Activated CD4-positive, alpha-beta T cell treated with anti-CD3 and anti-CD28 coated beads, Interleukin-2, amount 50 U/mL, for 4 hours (primary cell): ENCODE results near the gene NCOA1.
A peak's percentile ranks its signal among the peaks of the same experiment; 100 is the strongest.
"Not testable (repeated sequence)": the region's sequence is repeated elsewhere in the genome, so short reads cannot be mapped to it uniquely, and the experiment has no call there.

Experiments used
- DNase-seq, 2 experiments: peaks; one replicate each; pipeline ENCODE4 v3.0.0-alpha.2; 2020

Gene NCOA1

DNA sequence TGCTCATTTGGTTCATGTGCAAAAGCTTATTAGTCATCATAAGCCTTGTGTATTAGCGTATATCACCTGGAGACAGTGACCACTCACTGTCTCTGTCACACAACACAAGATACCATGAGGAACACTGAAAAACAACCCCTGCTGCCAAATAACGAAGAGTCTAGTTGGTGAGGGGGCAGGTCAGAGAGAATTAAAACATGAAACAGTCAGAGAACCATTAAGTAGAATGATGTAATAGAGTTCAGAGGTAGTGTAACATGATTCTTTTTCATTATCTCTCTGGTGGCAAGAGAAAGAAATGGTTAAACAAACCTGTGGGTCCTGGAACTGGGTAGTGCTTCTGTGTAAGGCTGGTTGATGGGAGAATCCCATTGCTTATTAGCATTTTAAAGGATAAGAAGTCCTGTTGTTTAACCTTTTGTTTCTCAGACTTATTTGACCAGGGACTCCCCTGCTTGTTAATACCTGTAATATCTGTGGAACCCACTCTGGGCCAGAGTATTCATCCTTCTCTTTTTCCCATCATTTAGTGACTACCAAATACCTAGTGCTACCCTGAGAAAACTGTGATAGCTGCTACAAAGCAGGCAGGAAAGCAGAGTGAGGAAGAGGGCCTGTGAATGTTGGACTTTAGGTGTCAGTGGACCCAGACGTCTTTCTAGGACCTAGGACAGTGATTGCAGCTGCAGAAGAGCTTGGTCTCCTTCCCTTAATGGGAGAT lies 264.1 kb downstream of the NCOA1 start:
- no peak for DNase-seq

DNA sequence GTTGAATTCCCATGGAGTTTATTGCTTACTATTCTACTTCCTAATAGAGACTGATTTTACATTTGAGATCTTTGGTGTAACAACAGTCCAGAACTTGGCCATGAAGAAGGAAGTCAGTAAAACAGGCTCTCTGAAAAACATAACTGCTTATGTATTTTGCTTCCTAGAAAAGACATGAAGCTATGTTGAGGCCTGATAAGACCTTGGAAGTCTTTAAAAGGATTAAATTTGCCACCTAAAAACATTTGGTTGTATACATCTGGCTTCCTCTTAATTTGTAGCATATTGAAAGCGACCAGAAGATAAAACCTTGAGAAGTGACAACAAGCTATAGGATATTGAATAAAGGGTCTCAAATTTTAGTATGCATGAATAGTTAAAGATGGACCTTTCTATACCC lies 265.7 kb downstream of the NCOA1 start:
- no peak for DNase-seq

DNA sequence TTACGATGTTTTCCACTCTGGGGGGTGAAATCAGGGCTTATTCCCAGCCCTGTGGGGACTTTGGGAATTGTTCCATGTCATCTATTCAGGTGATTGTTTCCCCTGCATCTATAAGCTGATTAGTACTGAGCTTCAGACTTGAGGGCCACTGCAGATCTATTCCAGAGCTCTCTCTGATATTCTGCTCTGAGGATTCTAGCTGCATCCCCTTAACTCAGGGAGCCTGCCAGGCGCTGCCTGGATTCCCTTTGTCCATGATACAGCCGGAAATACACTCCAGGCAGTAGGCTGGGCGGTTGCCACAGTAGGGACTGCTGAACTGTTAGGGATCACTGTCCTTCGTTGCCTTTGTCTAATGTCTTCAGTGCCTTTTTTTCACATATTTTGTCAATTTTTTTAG lies 270.8 kb downstream of the NCOA1 start:
- no peak for DNase-seq

DNA sequence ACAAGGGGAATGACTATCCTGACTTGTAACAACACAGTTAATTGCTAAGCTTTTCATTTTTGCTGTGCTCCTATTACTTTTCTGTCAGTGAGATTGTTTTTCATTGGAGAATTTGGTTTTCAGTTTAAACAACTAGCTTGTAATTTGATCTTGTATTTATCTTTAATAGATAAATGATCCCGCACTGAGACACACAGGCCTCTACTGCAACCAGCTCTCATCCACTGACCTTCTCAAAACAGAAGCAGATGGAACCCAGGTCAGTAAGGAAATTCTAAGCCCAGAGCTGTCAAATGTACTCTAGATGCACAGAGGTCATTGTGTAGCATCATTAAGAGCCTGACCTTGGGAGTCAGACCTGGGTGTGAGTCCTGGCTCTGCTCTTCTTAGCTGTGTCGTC lies 271.5 kb downstream of the NCOA1 start:
- DNase-seq, result no peak

DNA sequence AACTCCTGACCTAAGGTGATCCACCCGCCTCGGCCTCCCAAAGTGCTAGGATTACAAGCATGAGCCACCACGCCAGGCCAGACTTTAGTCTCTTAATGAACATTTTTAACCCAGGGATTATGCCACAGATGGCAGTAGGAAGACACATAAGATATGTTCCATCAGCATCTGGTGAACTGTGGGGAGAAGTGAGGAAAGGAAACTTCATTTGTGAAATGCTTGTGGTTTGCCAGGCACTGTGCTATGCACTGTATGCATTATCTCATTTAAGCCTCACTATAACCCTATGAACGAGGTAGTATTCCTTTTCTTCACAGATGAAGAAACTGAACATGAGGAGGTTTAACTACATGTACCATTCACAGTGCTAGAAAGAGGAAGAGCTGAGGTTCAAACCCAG lies 272.8 kb downstream of the NCOA1 start:
- no peak for DNase-seq

DNA sequence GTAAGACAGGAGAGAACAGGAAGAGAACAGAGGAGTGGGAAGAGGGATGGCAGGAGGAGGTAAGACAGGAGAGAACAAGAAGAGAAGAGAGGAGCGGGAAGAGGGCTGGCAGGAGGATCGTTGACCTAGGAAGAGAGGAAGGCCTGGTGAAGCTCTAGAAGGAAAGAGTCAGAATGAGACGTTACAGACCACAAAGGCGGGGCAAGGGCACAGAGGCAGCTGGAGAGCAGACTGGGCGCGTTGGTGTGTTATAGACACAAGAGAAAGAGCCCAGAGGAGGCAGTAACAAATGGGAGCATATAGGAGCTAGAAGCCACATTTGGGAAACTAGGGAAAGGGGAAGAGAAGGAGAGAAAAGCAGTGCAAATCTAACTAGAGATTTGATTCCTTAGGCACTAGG lies 275.6 kb downstream of the NCOA1 start:
- DNase-seq, result no peak

DNA sequence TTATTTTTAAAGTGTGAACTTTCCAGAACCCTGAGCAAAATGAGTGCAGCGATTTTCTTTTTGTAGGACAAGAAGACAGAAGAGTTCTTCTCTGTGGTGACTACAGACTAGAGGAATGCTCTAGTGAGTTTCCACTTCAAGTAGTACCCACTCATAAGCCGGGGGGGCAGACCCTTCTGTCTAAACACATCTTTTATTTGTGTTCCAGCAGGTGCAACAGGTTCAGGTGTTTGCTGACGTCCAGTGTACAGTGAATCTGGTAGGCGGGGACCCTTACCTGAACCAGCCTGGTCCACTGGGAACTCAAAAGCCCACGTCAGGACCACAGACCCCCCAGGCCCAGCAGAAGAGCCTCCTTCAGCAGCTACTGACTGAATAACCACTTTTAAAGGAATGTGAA lies 277.0 kb downstream of the NCOA1 start:
- DNase-seq, result no peak

DNA sequence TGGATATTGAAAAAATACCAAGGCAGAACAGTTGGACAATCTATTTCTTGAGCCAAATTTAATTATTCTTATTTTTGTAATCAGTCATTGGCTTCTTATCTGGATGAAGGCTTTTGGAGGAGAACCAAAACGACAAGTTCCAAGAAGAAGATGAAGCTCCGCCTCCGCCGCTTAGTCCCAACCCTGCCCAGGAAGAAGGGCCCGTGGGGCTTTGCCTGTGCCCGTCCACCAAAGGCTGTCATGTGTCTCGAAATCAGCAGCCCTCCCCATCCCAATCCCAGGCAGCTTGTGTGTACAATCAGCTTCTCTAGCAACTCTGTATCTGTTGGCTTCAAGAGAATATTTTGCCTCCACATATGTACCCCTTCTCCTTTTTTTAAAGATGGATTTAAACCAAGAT lies 277.5 kb downstream of the NCOA1 start:
- DNase-seq, result no peak

DNA sequence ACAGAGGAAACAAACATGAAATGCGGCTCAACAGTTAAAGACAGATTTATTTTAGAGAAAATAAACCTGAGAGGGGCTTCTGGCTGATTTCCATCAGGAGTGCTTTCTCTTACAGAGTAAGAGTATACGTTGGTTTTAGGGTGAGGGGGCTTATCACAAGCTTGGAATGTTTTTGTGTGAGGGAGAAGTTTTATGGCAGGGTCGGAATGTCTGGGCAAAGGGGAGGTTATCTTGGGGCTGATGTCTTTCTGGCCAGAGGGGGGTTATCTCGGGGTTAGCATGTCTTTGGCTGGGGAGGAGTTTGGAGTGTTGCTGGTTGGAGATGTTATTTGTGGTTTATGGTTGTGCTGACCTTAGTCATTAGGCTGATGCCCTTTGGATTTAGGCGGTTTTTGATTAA lies 280.0 kb downstream of the NCOA1 start:
- no peak for DNase-seq

DNA sequence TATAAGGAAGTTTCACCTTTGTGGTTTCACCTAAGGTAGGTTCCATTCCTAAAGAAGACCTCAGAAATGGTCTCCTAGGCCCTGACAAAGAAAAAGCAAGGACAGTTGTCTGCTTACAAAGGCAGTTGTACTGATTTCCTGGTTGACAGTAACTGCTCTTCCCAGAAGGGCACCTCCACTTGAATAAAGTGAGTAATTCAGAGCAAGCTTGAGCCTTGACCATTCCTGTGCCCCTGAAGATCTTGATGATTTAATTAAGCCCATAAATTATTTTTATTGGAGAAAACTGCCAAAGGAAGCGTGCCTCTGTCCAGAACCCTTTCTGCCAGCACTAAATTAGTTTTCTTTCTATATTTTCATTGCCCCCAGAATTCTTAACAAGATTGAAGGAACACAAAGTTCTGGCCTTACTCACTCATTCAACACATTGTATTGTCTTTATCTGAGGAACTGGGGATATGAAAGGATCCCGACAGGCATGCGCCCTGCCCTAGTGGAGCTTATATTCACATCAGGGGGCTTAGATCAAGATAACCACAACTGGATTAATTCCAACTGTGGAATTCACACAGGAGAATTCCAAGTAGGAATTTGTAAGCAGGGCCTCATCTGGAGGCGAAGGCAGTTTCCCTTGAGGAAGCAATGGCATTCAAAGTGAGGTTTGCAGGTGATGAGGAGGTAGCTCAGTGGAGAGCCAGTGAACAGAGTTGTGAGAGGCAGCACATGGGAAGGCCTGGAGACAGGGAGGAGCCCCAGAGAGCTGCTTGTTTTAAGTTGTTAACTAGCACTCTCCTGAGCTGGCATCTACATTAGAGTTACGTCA lies 280.9 kb downstream of the NCOA1 start:
- no peak for DNase-seq

DNA sequence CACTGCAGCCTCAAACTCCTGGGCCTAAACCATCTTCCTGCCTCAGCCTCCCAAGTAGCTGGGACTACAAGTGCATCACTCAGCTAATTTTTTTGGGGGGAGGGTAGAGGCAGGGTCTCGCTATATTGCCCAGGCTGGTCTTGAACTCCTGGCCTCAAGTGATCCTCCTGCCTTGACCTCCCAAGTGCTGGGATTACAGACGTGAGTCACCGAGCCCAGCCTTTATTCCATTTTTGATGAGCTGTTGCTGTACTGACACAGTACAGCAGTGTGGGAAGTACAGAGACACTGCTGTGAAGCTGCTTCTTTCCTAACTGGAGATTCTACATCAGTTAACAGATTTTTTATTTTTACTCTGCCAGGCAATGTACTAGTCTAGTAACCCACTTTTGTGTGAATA lies 283.3 kb downstream of the NCOA1 start:
- DNase-seq, result no peak

DNA sequence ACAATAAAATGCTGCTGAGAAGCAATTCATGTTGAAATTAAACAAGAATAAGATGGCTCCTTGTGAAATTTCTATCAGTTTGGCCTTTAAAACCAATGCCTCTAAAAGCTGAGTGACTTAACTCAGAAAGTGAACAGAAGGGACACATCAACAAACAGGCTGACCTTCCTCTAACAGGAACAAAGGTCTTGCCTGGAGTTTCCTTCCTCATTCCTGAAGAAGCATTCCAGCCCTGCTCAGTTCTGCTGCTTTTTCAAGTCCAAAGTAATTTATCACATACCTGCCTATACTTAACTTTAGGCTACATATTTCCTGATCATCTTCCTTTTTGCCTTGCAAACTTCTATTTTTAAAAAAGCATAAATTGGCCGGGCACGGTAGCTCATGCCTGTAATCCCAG lies 288.1 kb downstream of the NCOA1 start:
- no peak for DNase-seq

DNA sequence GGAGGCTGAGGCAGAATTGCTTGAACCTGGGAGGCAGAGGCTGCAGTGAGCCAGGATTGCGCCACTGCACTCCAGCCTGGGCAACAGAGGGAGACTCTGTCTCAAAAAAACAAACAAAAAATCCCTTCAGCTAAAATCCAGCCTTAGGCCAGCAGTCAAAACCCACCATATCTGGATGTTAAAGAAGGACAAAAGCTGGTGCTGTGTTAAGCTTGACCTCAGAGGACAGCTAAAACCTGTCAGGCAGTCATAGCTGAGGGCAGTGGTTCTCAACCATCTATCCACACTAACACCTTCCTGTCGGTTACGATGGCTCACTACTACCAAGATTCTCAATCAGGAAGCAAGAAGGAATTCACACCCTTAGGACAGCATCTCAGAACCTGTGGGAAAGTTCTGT lies 292.6 kb downstream of the NCOA1 start:
- DNase-seq, result no peak

DNA sequence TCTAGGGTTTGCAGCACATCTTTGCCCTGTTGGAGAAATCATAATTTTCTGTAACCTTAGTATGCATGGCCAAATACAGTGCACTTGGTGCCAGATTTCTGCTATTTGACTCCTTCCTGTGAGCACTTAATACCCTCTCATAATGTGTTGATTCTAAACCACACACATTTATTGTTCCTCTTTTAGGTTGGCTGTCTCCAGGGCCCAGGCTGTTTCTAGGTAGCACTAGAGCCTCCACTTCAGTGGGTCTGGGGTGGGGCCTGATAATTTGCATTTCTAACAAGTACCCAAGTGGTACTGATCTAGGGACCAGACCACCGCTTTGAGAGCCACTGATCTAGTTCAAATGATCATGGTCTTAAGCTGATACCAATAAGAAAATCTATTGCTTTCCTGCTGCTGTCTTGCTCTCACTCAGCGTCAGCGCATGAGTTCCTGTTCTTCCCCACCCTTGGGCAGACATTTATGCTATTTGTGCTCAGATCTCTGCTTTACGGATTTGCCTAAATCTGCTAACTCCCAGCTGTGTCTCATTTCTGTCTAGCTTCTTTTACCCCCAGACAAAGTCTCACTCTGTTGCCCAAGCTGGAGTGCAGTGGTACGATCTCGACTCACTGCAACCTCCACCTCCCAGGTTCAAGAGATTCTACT lies 294.7 kb downstream of the NCOA1 start:
- no peak for DNase-seq

DNA sequence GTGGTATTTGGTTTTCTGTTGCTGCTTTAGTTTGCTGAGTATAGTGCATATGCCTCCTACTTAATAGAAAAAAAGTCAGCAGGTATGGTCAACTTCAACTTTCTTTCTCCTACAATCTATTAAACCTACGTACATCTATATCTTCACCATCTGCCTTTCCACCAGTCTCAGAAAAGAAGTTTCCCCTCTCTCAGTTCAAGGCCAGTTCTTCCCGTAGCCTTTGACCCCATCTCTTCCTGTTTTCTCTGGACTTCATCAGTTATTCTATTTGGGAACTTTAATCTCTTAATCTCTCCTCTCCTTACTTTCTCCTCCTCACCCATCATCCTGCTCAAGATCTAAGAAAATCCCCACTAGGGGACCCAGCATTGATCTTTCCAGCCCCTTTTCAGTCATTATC lies 296.5 kb downstream of the NCOA1 start:
- DNase-seq, result no peak

DNA sequence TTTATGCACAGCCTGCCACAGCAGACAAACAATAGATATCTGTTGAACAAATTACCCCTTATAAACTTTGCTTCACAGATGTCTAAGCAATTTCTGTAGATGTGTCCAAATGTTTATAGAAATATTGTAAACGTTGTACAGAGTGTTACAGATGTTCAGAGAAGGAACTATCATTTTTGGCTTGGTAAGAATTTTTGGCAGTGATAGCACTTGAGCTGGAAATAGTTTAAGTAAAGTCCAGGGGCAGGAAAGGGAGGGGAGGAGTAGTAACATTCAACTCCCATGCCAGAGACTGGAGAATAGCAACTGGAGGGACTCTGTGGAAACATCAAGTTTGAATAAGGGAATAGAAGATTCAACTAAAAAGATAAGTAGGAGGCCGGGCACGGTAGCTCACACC lies 297.8 kb downstream of the NCOA1 start:
- no peak for DNase-seq

DNA sequence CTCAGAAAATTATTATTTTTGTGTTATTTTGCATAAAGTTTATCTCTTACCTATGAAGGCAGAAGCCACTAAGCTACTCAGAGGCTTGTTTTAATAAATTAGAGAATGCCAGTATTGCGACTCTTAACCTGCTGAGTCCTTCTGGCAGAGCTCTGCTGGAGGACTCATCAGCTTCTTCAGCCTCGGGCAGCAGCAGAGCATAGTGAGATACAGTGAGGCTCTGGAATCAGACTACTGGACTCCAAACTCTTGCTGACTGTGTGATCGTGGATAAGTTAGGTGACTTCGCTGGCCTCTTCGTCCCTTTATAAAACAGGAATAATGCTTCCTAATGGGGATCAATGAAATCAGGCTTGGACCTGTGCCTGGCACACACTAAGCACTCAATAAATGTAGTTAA lies 300.4 kb downstream of the NCOA1 start:
- no peak for DNase-seq

DNA sequence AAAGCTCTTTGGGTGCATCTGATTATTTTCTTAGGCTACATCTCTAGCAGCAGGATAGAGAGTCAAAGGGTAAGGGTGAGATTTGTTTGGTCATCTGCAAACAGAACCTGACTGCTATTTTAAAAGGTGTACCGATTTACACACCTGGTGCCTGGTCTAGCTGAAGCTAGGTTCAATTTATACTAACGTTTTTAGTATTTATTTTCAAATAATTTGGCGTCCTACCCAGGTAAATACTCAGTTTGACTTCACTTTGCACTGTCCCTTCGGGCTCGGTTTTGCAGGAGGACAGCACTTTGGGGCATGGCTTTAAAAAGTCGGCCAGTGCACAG lies 301.5 kb downstream of the NCOA1 start:
- no peak for DNase-seq

DNA sequence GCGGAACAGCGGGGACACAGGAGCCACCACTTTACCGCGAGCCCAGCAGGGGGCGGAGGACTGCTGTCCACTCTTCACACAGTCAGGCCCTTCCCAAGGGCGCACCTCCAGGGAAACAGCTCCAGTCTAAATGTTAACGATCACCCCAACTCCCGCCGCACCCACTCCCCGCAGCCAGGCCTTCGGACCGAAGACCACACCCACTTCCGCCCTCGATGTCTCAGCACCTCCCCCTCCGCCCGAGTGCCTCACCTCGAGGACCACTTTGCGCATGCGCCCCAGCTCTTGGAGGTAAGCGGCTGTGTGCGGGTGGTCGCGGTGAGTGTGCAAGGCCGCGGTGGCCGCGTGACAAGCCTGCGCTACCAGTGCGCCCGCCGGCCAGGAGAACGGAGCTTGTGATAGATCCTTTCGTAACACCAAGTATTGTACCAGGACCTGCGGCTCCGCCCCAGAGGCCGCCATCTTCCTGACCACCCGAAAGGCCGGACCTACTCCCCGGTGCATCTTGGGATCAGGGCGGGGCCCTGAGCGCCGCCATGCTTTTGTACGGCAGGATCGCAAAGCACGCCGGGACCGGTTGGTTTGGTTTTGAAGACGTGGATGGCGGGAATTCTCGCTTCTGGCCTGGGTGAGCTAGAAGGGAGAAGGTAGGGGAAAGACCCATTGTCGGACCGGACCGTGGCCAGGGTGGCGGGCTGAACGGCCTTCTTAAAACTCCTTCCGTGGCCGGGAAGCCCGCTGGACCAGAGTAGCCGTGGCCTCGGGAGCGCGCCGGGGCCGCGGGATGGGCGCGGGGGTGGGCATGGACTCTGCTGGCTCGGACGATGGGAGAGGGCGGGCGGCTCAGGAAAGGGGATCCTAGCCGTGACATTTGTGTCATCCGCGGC lies 302.1 kb downstream of the NCOA1 start, which contains the start of the genes CENPO and PTRHD1:
Gene CENPO, plus strand, starts transcription at position 552 of the 887 bp plus-strand sequence. CDS start 495 bp downstream, outside the sequence.
Gene PTRHD1, minus strand, starts transcription at position 518 of the 887 bp plus-strand sequence. Its CDS starts 14 bp downstream, at position 504.
- peak; percentile 92 for DNase-seq

DNA sequence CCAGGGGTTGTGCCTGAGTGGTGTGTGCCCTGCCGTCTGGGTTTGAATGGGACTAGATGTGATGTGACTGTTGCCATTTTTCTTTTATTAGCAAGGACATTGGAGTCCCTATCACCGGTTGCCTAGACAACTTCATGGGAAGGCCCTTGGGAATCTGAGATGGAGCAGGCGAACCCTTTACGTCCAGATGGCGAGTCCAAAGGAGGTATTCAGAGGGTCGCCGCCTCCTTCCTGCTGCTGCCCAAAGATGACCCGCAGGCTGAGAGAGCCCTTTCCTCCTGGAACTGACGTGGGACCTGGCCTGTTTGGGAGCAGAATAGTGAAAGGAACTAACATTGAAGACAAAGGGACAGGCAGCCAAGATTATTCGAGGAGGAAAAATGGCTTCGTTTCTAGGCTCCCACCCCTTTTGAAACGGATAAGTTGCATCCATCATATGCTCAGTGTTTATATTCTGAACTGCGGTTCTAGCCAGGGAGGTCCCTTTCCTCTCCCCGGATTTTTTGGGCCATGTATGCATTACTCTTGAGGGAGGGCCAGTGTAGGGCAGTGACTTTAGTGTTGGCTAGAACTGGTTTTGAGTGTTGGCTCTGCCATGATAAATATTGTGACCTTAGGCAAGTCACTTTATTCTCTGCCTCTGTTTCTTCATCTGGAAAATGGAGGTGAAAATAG lies 302.8 kb downstream of the NCOA1 start:
- no peak for DNase-seq

DNA sequence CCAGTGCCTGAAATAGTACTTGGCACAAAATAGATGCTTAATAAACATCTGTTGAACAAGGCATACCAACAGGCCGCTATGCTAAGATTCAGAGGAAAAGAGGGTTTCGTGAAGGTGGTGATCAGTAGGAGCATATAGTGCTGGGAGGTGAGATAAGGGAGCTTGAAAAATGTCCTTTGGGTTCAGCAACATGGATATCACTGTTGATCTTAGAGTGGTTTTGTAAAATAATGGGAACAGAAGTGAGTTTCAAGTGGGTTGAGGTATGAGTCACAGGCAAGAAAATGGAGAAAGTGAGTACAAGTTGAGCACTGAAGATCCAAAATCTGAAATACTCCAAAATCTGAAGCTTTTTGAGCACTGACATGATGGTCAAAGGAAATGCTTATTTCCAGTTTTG lies 306.6 kb downstream of the NCOA1 start:
- DNase-seq, result no peak

DNA sequence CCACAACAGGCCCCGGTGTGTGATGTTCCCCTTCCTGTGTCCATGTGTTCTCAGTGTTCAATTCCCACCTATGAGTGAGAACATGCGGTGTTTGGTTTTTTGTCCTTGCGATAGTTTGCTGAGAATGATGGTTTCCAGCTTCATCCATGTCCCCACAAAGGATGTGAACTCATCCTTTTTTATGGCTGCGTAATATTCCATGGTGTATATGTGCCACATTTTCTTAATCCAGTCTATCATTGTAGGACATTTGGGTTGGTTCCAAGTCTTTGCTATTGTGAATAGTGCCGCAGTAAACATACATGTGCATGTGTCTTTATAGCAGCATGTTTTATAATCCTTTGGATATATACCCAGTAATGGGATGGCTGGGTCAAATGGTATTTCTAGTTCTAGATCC lies 309.4 kb downstream of the NCOA1 start:
- DNase-seq, result not testable (repeated sequence)
